Activated B cell treated with CpG ODN at 0.5 μM for 24 hours (primary cell): ENCODE results near the gene ZNF584. TPM values are rescaled to one million over a fixed set of nuclear protein-coding genes. Genes with fewer than 3 reads are reported as not detected.
A peak's percentile ranks its signal among the peaks of the same experiment; 100 is the strongest.

Source experiments
- ATAC-seq: fragments of 200-7000 bp; cut with Tn5 transposase; one replicate; pipeline ENCODE4 v1.10.0; 2021; ENCODE audit warnings: low read depth, mild to moderate bottlenecking, moderate library complexity
- CTCF ChIA-PET: fragments of 350-600 bp; sonication (Branson Sonifier 250); formaldehyde crosslinking; loops from one replicate; lab custom pipeline; 2021; ENCODE audit warnings: antibody characterized with exemption; lab: Charles Lee
- POLR2A ChIA-PET: fragments of 350-600 bp; sonication (Branson Sonifier 250); formaldehyde crosslinking; loops from one replicate; lab custom pipeline; 2021; ENCODE audit warnings: antibody characterized with exemption; lab: Charles Lee
- DNase-seq: peaks from one replicate; pipeline ENCODE4 v3.0.0; 2022
- H3K27ac Mint-ChIP-seq: one replicate; pipeline ENCODE4 v1.8.0; 2020; ENCODE audit warnings: mixed read lengths
- H3K27me3 Mint-ChIP-seq: one replicate; pipeline ENCODE4 v1.8.0; 2021; ENCODE audit warnings: mixed read lengths
- H3K36me3 Mint-ChIP-seq: one replicate; pipeline ENCODE4 v1.8.0; 2021; ENCODE audit warnings: low read depth, mixed read lengths
- H3K4me1 Mint-ChIP-seq: one replicate; pipeline ENCODE4 v1.8.0; 2021; ENCODE audit warnings: mixed read lengths
- H3K4me3 Mint-ChIP-seq: one replicate; pipeline ENCODE4 v1.8.0; 2020; ENCODE audit warnings: mild to moderate bottlenecking, mixed read lengths
- H3K9me3 Mint-ChIP-seq: one replicate; pipeline ENCODE4 v1.8.0; 2020; ENCODE audit warnings: mixed read lengths
- CTCF ChIP-seq: fragments of 200-600 bp; IDR thresholded peaks from one replicate; pipeline ENCODE4 v1.8.0; 2022; ENCODE audit warnings: antibody characterized with exemption, mild to moderate bottlenecking
- intact Hi-C: fragments of 100-400 bp; cut with micrococcal nuclease; formaldehyde crosslinking; loops from one replicate; pipeline ENCODE4 v1.15.1; 2024
- total RNA-seq: library from RNA; stranded (reverse); gene quantifications from 2 replicates; pipeline ENCODE4 v1.2.3, GENCODE V29; 2022

ZNF584 gene
- total RNA-seq, 1 donor from 2014 or later: 9.6 TPM

- intact Hi-C loops: loop anchor here (10.0 kb wide), 1 partner anchor 312 kb away; the partner anchor contains the start of gene ZSCAN18
- Mint-ChIP-seq H3K36me3 (peaks cover 5% of the 10 kb centered on the region), H3K9me3 (no peaks in the 10 kb centered on the region), H3K27ac (peak overlapping the region; percentile 92), H3K4me3 (peak overlapping the region; percentile 95), H3K4me1 (peaks cover 32% of the 10 kb centered on the region), H3K27me3 (no peaks in the 10 kb centered on the region)
- ChIA-PET CTCF (interaction anchor here (1.2 to 1.3 kb wide), 2 partner anchors 44 to 62 kb away, joined by 3 read pairs; partner anchors contain the start of gene ZNF497), POLR2A (interaction anchor here (1.1 to 1.7 kb wide), 5 partner anchors 33 to 168 kb away, joined by 3 to 26 read pairs (median 4); partner anchors contain the start of genes ZNF132, ZNF324B and ZNF497)
- no peak for ATAC-seq
- DNase-seq: no peak
- TF ChIP-seq CTCF: no peak
Measured at GRCh38 chr19:58406818-58407657, 1.4 kb upstream of the ZNF584 start.

- no peaks in the 10 kb centered on the region for H3K9me3 Mint-ChIP-seq
- peaks cover 8% of the 10 kb centered on the region for H3K36me3 Mint-ChIP-seq
- ATAC-seq (no peak), DNase-seq (no peak)
- no peaks in the 10 kb centered on the region for H3K27me3 Mint-ChIP-seq
- ChIA-PET CTCF (interaction anchor here (1.2 kb wide), 1 partner anchor 61 kb away, joined by 3 read pairs; no protein-coding TSS in a partner anchor), POLR2A (interaction anchor here (1.1 to 2.1 kb wide), 7 partner anchors 32 to 225 kb away, joined by 4 to 26 read pairs (median 6); partner anchors contain the start of genes ZBTB45, ZNF132, ZNF274 and ZNF324B)
- H3K4me1 Mint-ChIP-seq: peaks cover 32% of the 10 kb centered on the region
- TF ChIP-seq CTCF: no peak
- intact Hi-C loops: loop anchor here (1.0 to 10.0 kb wide), 13 partner anchors 20 to 313 kb away; partner anchors contain the start of genes ERVK3-1, MZF1, RPS5 and ZBTB45
- peak overlapping the region; percentile 95 for H3K4me3 Mint-ChIP-seq
- peak overlapping the region; percentile 92 for H3K27ac Mint-ChIP-seq
Measured at GRCh38 chr19:58407658-58408151, 744 bp upstream of the ZNF584 start.

GRCh38 chr19:58409010-58409790, 751 bp downstream of the ZNF584 start:
- Mint-ChIP-seq H3K36me3 (peaks cover 10% of the 10 kb centered on the region), H3K27me3 (no peaks in the 10 kb centered on the region), H3K9me3 (no peaks in the 10 kb centered on the region), H3K4me1 (peaks cover 32% of the 10 kb centered on the region), H3K4me3 (peak overlapping the region; percentile 95), H3K27ac (peak overlapping the region; percentile 50)
- no peak for TF ChIP-seq CTCF
- ChIA-PET CTCF (no interaction called here), POLR2A (interaction anchor here (0.6 to 2.1 kb wide), 18 partner anchors 22 to 1020 kb away, joined by 3 to 26 read pairs (median 4); partner anchors contain the start of genes CHMP2A, RPS5, TRIM28 and ZBTB45)
- DNase-seq (no peak), ATAC-seq (no peak)
- intact Hi-C loops: loop anchor here (10.0 kb wide), 1 partner anchor 314 kb away; the partner anchor contains the start of gene ZSCAN18

GRCh38 chr19:58416604-58417003, 8.2 kb downstream of the ZNF584 start:
- CTCF ChIA-PET: no interaction called here
- Mint-ChIP-seq H3K27ac (no peak overlapping the region), H3K36me3 (peaks cover 38% of the 10 kb centered on the region), H3K4me1 (no peaks in the 10 kb centered on the region), H3K4me3 (no peak overlapping the region), H3K9me3 (no peaks in the 10 kb centered on the region), H3K27me3 (no peaks in the 10 kb centered on the region)
- no peak for TF ChIP-seq CTCF
- POLR2A ChIA-PET: interaction anchor here (0.6 to 1.2 kb wide), 2 partner anchors 24 to 35 kb away, joined by 3 to 6 read pairs; partner anchors contain the start of genes ZNF132 and ZNF324B
- intact Hi-C loops: no loop called here
- ATAC-seq (no peak), DNase-seq (no peak)
